NCI-H2196 treated with DMSO at 0.1 percent for 48 hours (cell line): ENCODE measurements around the gene EMP1.

Experiments
- DNase-seq: peaks from one replicate; lab custom pipeline; 2025; ENCODE audit not compliant: unreplicated experiment; lab: John Stamatoyannopoulos, UW

EMP1 gene

DNA sequence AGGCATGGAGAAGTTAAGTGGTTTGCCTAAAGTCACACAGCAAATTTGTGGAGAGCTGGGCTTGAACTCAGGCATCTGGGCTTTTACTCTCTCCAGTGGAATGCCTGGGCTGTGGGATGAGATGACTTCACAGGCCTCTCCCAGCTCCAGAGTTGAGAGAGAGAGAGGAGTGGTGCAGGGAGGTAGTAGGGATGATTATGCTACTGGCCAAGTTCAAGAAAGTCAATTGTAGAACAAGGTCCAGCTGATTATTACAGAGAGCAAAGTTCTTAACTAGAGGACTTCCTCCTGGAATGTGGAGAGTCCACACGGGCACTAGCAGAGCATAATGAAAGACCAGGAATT is 769 bp upstream of the EMP1 start:
- no peak for DNase-seq

DNA sequence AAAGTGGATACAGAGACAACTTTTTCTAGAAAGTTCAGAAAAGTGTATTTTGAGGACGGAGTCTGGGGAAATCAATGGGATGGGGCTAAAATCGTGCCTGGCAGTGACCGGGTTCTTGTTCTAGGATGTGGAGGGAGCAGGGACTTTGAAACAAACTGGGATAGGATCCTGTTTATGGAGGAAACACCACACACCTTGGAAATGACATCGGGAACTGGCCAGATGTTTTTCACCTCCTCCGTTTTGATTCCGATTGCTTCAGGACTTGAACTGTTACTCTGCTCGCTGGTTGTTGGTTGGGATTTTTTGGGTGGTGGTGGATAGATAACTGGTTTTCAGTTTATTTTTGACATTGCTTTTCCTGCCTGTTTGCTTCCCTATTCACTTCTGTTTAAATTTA is 506 bp downstream of the EMP1 start:
- DNase-seq: no peak

DNA sequence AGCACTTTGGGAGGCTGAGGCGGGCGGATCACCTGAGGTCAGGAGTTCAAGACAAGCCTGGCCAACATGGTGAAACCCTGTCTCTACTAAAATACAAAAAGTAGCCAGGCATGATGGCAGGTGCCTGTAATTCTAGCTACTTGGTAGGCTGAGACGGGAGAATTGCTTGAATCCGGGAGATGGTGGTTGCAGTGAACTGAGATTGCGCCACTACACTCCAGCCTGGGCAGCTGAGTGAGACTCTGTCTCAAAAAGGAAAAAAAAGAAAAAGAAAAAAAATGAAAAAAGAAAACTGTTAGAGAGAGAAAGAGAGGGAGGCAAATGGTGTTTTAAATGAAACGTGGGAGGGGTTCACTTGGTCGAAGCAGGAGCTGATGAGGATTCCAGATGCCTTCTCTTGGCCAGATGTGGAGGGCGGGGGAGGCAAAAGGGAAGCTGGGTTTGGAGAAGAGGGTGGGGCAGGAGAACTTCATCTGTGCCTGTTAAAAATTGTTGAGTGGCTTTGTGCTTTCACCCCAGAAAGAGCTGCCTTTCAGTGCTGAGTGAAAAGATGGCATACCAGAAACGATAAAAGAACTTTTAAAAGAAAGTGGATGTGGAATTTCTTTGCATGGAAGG is 1.1 kb downstream of the EMP1 start:
- no peak for DNase-seq

DNA sequence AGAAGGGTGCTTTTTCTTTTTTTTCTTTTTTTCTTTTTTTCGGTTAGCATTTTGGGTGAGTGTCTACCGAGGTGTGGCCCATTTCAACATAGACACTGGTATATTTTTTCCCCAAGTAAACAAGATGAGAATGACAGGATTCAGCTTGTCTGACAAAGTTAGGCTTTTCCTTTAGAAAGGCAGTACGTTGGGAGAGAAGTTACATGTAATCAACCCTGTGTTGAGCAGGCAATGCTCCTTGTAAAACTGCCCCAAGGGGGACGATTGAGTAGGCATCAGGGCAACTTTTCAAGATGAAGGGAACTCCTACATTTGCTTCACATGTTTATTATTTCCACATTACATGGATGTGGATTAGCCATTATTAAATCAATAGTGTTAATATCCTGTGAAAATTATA is 1.7 kb downstream of the EMP1 start:
- no peak for DNase-seq

DNA sequence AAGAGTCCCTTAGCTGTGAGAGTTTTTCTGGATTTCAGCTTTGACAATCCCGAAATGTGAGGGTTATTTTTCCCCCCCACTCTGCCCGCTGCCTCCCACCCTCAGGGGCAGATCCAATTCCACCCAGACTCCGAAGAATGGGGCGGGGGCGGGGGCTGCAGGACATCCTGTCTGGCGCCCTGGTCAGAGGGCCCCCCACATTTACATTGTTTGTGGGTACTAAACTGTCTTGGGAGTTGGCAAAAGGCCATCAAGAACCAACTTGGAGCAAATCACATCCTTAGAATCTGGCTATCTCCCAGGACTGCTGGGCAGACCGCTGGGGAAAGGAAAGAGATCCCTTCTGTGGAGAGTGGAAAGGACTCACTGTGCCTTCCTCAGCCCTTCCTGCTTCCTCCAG is 2.4 kb downstream of the EMP1 start:
- DNase-seq: no peak

DNA sequence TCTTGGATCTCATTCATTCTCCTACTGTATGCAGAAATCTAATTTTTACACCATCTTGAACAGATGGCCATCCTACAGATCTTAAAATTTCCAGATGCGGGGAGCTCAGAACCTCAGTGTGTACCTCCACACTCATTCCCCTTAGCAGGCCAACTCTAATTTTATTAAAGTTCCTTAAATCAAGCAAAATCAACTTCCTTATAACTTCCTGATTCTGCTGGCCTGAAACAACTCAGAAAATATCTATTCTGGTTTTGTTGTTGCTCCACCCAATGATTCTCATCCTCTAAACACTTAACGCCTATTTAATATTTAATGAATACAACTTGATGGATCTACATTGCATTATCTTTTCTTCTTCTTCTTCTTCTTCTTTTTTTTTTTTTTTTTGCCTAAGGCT is 3.1 kb downstream of the EMP1 start:
- DNase-seq: no peak

DNA sequence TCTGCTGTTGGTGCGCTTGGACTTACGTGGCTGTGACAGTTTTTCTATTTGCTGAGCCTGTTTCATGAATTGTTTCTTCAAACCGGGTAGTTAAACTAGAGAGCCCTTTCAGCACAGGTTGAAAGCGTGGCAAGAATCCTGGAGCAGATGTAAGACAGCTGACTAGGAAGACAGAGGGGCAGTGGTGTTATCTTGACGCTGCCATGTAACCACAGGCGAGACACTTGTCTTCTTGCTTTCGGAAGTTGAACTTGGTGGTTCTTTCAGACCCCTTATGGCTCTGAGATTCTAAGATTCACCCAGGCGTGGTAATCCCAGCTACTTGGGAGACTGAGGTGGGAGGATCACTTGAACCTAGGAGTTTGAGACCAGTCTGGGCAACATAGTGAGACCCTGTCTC is 4.3 kb downstream of the EMP1 start:
- DNase-seq: no peak

DNA sequence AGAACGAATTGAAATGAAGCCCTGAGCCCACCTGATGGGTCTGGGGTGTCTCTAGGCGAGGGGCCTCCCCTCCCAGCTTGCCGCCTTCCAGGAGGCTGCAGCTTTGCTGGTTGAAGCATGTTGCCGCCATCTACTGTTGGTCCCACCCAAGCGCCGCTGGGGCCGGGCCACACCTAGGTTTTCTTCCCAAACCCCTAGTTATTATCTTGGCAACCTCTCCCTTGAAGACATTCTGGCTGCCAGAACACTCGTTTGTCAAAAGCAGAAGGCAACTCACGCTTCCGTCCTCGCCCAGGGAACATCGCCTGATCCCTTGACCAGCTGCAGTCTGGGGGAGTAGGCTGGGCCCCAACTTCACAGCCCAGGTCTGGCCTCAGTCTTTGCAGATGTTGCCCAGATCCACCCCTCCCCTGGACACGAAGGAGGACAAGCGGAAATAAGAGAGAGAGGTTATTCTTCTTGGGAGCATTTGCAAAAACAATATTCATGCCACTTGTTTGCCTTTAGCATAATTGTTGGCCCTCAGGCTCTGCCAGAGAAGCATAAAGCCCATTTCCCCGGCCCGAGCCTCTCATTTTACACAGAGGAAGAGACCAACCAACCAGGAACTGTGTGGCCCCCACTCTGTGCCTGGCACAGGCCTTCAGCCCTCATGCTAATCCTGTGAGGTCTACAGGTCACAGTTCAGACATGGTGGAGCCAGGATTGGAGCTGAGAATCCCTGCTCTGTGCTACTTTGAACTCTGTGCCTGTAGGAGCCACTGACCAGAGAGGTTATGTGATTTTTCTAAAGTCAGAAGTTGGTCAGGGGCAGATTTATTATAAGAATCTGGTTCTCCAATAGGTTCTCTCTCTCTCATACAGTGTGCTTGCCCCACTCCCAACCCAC is 6.8 kb downstream of the EMP1 start:
- DNase-seq: no peak

DNA sequence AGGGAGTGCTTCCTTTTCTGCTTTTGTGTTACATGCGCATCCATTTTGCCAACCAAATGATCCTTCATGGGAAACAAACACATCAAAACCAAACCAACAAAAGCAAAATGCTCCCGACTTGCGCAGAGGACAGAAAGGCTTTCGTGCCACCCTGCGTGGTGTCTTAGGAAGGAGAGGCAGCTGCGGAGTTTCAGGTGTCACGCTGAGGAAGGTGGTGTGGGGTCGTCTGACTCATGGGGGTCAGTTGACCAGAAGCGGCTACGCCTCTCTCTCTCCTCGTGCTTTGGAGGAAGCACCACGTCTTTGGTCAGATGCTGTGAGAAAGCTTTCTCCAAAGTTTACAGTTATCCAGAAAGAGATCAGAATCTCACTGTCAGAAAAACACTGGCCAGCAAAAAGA is 7.9 kb downstream of the EMP1 start:
- no peak for DNase-seq

DNA sequence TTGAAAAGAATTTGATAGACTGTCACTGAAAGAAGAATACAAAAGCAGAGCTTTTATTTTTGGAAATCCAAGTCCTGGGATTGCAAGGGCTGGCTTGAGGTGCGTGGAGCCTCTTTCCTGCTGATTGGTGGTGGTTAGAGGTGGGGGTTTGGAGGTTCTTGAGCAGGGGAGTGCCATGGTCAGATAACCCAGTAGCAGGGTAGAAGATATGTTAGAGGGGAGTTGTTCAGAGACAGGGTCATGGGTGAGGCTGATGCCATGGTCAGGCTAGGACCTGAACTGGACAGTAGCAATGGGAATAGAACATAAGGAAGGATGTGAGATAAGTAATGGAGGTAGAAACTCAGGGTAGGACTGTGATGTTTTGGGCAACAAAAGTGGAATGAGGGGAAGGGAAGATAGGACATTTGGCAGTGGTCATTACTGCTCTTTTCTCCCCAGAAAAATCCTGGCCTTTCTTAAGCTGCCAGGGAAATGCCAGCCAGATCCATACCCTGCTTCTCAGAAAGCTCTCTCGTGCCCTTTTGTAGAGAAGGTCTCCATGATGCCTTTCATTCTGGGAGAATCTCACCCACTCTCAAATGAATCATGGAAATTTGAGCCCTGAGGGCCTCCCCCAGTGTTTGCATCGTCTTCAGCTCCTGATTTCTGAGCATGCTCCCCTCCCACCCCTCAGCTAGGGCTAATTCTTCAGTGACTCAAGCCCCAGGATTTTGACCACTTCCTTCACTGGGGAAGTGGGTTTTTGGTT is 9.5 kb downstream of the EMP1 start:
- DNase-seq: no peak

DNA sequence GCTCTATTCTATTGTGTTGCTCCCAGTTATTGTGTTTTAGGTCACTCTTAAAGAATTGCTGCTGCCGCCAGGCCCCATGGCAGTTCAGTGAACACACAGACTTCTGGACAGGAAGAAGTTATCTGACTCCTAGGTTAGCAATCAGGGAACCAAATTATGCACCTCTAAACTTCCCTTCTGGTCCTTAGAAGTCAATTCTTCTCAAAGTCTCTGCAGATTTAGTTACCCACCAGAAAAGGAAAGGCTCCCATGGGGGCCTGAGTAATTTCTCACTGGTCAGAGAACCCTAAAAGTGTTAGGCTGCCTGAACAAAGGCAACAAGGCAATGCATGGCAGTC is 10.0 kb downstream of the EMP1 start:
- DNase-seq: no peak

DNA sequence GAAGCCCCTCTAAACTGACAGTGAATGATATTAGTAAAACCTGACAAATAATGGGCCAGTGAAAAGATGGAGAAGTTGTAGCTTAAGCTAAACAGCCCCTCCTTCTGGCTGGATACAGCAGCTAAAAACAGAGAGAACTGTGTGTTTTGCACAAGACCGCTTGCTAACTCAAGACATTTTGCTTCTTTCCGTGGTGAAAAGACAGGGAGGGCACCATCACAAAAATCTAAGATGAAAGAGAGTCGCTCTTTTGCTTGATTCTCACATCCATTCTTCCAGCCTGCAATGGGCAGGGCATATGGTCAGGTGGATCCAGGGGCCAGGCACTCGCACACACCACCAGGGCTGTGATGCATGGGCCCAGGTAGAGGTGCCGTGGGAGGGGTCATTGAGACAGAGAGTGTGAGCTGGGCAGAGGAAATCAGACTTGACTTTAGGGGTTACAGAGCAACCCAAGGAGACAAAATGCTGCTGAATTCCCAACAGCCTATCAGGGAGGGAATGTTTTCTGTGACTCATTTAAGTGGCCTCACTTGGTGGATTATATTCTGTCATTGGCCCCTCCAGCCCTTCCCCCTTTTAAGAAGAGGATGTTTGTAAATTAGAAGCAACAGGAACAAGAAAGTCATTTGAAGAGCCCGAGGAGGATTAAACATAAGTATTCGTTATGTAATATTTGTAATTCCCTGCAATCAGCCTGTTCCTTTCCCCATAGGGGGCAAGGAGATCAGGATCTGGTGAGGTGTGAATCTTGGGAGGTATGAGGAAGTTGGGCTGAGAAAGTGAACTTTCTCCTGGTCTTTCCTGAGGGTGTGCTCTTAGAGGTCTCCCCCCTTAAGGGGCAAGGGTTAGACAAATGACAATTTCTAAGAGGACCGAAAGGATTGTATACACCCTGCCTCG is 12.3 kb downstream of the EMP1 start:
- no peak for DNase-seq

DNA sequence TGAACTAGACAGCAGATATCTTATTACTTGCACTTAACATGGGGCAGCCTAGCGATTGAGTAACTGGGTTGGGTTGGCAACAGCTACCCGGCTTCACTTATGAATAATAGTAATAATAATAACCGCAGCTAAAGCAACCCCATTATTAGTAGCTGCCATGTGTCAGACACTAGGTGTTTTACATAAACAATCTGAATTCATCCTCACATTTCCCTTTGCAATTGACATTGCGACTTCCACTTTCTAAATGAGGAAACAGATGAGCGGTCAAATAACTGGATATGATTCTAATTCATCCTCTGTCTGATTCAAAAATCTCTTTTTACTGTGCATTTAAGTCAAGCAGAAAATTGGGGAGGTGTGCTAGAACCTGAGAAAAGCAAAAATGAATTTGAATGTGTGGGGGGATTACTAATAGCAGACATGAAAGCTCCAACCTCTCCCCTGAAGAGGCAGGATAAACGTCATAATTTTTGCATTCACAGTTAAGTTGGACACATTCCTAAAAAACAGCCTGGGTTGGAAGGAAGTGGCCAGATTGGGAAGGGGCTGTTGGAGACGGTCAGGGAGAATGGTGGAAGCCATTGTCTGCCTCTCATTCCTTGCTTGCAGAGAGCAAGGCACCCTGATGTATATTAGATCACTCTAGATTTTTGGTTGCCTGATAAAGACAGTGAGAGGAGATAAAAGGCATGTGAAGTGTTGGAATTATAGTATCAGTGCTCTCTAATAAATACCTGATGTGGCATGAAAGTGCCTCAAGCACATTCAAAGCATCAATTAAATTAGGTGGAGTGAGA is 13.1 kb downstream of the EMP1 start:
- no peak for DNase-seq

DNA sequence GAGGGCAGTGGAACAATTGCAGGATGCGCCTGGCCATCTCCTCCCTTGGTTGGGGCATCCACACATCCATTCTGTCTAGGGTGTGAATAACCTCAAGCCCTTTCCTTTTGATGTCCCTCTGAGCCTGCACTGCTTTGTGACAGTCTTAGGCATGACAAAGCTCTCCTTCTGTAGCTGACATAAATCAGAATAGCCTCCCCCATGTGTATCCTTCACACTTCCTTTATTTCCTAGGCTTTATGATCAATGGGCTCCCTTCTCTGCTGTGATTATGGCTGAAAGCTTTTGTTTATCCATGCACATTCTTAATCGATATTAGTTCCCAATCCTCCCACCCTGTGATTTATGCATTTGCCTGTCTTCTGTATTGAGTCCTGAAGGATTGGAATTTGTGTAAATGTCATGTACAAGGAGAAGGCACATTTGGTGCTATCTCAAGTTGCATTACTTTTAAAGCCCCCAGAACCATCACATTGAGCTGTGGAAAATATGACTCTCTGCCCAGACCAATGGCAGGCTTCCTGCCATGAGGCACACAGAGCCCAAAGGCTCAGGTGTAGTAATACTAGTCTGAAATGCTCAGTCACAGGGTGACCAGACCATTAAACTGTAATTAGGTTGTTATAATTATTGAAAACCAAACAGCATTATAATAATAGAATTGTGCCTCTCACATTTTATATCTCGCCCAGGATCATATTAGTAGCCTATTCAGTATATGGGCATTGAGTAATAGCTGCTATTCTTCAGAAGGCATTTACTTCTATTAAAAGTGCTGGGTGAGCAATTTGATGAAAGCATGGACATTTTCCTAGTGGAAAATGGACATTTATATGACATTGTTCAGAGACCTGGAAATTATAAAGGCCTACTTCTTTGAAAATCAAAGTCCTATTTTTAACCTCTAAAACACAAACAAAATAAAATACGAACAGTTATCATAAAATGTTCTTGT is 14.0 kb downstream of the EMP1 start:
- no peak for DNase-seq

DNA sequence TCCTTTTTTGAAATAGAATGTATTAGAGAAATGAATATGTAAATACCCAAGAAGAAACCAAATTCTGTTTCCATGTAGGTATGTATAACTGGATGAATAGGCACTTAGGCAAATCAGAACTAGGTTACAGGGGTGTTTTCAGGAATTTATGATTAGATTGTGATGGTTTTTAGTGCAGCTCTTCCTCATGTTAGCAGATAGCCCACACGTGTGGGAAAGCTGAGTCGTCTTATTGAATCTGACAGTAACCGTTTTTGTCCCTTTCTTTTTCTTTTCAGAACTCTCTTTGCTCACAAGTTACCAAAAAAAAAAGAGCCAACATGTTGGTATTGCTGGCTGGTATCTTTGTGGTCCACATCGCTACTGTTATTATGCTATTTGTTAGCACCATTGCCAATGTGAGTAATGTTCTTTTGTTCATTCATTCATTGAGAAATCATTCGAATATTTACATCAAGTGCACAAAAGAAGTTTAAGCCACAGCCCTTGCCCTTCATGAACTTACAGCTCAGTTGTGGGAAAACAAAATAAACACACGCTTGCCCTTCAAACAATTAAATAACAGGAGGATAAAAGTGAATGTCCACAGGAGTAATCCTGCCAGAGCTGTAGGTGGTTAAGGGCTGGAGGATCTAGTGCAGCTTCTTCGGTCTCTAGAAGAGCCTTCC is 14.8 kb downstream of the EMP1 start:
- no peak for DNase-seq

DNA sequence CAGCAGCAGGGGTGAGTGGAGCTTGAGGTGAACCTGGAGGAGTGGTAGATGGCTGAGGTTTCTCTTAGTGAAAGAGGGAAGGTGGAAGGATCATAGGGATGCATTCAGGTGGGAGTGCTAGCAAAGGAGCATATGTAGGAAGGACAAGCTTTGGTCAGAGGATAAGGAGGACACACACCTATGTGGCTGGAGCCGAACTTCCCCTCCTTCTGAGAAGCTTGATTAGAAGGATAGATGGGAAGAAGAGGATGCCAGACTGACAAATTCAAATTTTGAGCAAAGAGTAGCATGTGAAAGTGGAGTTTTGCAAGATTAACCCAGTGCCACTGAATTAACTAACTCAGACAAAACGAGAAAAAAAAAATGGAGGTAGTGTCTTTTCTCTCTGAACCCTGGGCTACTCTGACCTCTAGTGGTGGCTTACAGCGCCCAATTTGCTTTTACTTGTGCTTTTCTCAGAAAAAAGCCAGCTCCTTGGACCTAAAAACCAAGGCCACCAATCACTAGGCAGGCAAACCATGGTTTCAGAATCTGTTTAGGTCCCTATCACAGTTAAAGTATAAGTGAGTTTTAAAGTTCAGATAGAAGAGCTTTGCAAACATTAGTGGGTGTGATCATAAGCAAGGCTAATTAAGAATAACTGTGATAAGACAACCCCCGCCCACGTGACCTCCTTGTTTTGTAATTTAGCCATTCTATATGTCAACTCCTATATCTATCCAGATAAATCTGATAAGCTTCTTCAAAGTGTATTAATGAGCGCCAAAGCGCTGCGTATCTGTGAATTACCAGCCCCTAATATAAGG is 15.5 kb downstream of the EMP1 start:
- DNase-seq: no peak

DNA sequence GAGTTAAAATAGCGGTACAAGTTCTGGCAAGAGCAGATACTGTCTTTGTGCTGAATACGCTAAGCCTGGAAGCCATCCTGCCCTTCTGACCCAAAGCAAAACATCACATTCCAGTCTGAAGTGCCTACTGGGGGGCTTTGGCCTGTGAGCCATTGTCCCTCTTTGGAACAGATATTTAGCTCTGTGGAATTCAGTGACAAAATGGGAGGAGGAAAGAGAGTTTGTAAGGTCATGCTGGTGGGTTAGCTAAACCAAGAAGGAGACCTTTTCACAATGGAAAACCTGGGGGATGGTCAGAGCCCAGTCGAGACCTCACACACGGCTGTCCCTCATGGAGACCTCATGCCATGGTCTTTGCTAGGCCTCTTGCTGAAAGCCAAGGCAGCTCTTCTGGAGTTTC is 18.5 kb downstream of the EMP1 start:
- no peak for DNase-seq

DNA sequence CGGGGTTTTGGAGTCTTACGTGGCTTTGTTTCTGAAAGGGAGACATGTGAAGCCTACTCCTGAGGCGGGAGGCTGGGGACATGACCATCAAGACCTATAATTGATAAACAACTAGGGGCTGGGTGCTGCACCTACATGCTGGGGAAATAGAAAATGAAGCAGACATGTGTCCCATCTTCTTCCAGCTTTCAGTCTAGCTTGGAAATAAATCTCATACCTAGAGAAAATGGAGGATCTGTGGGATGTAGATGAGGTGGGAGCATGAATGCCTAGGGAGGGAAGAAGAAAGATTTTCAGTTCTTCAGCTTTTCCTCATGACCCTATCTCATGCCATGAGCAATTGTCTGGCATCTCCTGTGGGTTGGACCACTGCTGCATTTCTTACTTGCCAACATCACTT is 22.1 kb downstream of the EMP1 start:
- DNase-seq: no peak
